ENCODE results near the gene ZNF831.

The ZNF831 gene

GRCh38 chr20:59242714-59243626 is 79.3 kb downstream of the ZNF831 start:
- TF ChIP-seq, protein P1, sequence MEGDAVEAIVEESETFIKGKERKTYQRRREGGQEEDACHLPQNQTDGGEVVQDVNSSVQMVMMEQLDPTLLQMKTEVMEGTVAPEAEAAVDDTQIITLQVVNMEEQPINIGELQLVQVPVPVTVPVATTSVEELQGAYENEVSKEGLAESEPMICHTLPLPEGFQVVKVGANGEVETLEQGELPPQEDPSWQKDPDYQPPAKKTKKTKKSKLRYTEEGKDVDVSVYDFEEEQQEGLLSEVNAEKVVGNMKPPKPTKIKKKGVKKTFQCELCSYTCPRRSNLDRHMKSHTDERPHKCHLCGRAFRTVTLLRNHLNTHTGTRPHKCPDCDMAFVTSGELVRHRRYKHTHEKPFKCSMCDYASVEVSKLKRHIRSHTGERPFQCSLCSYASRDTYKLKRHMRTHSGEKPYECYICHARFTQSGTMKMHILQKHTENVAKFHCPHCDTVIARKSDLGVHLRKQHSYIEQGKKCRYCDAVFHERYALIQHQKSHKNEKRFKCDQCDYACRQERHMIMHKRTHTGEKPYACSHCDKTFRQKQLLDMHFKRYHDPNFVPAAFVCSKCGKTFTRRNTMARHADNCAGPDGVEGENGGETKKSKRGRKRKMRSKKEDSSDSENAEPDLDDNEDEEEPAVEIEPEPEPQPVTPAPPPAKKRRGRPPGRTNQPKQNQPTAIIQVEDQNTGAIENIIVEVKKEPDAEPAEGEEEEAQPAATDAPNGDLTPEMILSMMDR (conservative IDR thresholded peaks at IDR 0.05), result no peak
- no peak for TF ChIP-seq ZFX (IDR thresholded peaks at IDR 0.05)
- H3K27ac ChIP-seq, result no peak overlapping the region

GRCh38 chr20:59246691-59247400 is 83.2 kb downstream of the ZNF831 start:
- H3K27ac ChIP-seq, result no peak overlapping the region
- no peak for TF ChIP-seq ZFX (IDR thresholded peaks at IDR 0.05)
- TF ChIP-seq, protein P1 (conservative IDR thresholded peaks at IDR 0.05), result no peak

GRCh38 chr20:59247731-59248684 is 84.4 kb downstream of the ZNF831 start:
- H3K27ac ChIP-seq, result no peak overlapping the region
- no peak for TF ChIP-seq ZFX (IDR thresholded peaks at IDR 0.05)
- TF ChIP-seq, protein P1 (conservative IDR thresholded peaks at IDR 0.05), result no peak

DNA sequence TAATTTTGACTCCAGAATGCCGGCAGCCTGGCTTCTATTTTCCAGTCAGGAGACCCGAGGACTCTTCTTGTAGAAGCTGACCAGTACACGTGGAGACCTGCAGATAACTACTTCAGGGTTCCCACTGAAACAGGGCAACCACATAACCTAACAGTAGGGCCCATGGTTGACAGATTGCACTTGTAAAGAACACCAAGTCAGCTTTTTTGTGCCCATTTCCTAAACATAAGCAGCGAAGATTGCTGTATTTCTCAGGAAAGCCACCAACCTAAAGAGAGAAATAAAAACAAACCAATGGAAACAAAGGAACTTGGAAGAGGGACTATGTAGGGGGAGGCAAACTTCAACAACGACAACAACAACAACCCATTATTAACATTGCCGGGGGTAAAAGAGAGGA is 86.7 kb downstream of the ZNF831 start:
- no peak overlapping the region for H3K27ac ChIP-seq
- TF ChIP-seq, protein P1 (conservative IDR thresholded peaks at IDR 0.05), result no peak
- no peak for TF ChIP-seq ZFX (IDR thresholded peaks at IDR 0.05)

DNA sequence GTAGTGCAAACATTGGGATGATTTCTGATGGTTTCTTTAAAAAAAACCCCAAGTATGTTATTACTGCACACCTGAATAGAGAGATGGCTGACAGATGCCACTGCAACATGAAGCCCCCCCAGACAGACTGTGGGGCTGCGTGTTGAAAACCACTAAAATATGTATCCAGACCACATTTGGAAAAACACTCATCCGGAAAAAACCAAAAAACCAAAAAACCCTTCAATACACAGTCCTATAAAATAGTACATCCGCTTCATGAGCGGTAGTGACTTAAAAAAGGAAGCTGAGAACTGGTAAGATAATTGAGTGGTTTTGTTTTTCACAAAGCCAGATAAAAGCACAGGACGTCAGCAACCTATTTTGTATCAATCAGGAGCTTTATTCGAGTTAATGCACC is 89.7 kb downstream of the ZNF831 start:
- H3K27ac ChIP-seq, result no peak overlapping the region
- TF ChIP-seq, protein P1 (conservative IDR thresholded peaks at IDR 0.05), result no peak
- no peak for TF ChIP-seq ZFX (IDR thresholded peaks at IDR 0.05)

GRCh38 chr20:59253779-59254319 is 90.2 kb downstream of the ZNF831 start:
- no peak for TF ChIP-seq ZFX (IDR thresholded peaks at IDR 0.05)
- TF ChIP-seq, protein P1 (conservative IDR thresholded peaks at IDR 0.05), result peak; percentile 18
- no peak overlapping the region for H3K27ac ChIP-seq
